MM.1S (cell line): ENCODE results near the gene KRTAP5-8.
"Not testable (repeated sequence)": the region's sequence is repeated elsewhere in the genome, so short reads cannot be mapped to it uniquely, and the experiment has no call there.

ENCODE experiments used
- DNase-seq: peaks from one replicate; pipeline ENCODE4 v3.0.0-alpha.2; 2015
- H2AFZ ChIP-seq: fragments of 300-600 bp; sonication (generic); 2 replicates; pipeline ENCODE4 v1.6.0; 2016; ENCODE audit warnings: antibody characterized with exemption, low read length
- H3F3A ChIP-seq: fragments of 300-600 bp; sonication (generic); 2 replicates; pipeline ENCODE4 v1.6.1; 2016; ENCODE audit warnings: mild to moderate bottlenecking, antibody characterized with exemption, low read length, moderate library complexity, mixed read lengths; ENCODE audit not compliant: insufficient read depth
- H3K27ac ChIP-seq: fragments of 300-600 bp; sonication (generic); 2 replicates; pipeline ENCODE4 v1.5.1; 2016; ENCODE audit warnings: mild to moderate bottlenecking, low read length
- H3K27me3 ChIP-seq: fragments of 300-600 bp; sonication (generic); replicated peaks from 2 replicates; pipeline ENCODE4 v1.6.0; 2016; ENCODE audit warnings: low read length; ENCODE audit not compliant: insufficient read depth
- H3K36me3 ChIP-seq: fragments of 300-600 bp; sonication (generic); replicated peaks from 2 replicates; pipeline ENCODE4 v1.6.1; 2016; ENCODE audit warnings: mild to moderate bottlenecking, low read length, mixed read lengths; ENCODE audit not compliant: insufficient read depth
- H3K4me1 ChIP-seq: fragments of 300-600 bp; sonication (generic); 2 replicates; pipeline ENCODE4 v1.6.1; 2016; ENCODE audit warnings: low read length, mixed read lengths
- H3K4me2 ChIP-seq: fragments of 300-600 bp; sonication (generic); 2 replicates; pipeline ENCODE4 v1.6.0; 2016; ENCODE audit warnings: low read depth, low read length
- H3K4me3 ChIP-seq: fragments of 300-600 bp; sonication (generic); 2 replicates; pipeline ENCODE4 v1.5.1; 2016; ENCODE audit warnings: low read length, mixed read lengths
- H3K79me2 ChIP-seq: fragments of 300-600 bp; sonication (generic); 2 replicates; pipeline ENCODE4 v1.6.1; 2016; ENCODE audit warnings: mixed run types, low read length, mixed read lengths
- H3K9ac ChIP-seq: fragments of 300-600 bp; sonication (generic); 2 replicates; pipeline ENCODE4 v1.6.1; 2016; ENCODE audit warnings: low read length, mixed read lengths
- H3K9me2 ChIP-seq: fragments of 300-600 bp; sonication (generic); replicated peaks from 2 replicates; pipeline ENCODE4 v1.6.1; 2016; ENCODE audit warnings: mild to moderate bottlenecking, low read length, mixed read lengths; ENCODE audit not compliant: insufficient read depth
- H3K9me3 ChIP-seq: fragments of 300-600 bp; sonication (generic); replicated peaks from 2 replicates; pipeline ENCODE4 v1.6.1; 2016; ENCODE audit warnings: mild to moderate bottlenecking, low read length, mixed read lengths; ENCODE audit not compliant: insufficient read depth
- H4K20me1 ChIP-seq: fragments of 300-600 bp; sonication (generic); 2 replicates; pipeline ENCODE4 v1.6.1; 2016; ENCODE audit warnings: mild to moderate bottlenecking, low read length, moderate library complexity, mixed read lengths; ENCODE audit not compliant: insufficient read depth
- EZH2 ChIP-seq: fragments of 300-600 bp; sonication (generic); optimal IDR thresholded peaks from 2 replicates; pipeline ENCODE3; 2017; ENCODE audit warnings: low read depth, mild to moderate bottlenecking, antibody characterized with exemption, low read length, mixed read lengths
- EZH2phosphoT487 ChIP-seq: fragments of 300-600 bp; sonication (generic); IDR thresholded peaks from 2 replicates; pipeline ENCODE4 v1.6.1; 2018; ENCODE audit warnings: antibody characterized with exemption, low read length
- TF ChIP-seq, protein P1 (sequence below): fragments of 300-600 bp; sonication (generic); IDR thresholded peaks from 2 replicates; pipeline ENCODE4 v1.5.1; 2016; ENCODE audit warnings: antibody characterized with exemption, low read length, mixed read lengths

Gene KRTAP5-8, protein sequence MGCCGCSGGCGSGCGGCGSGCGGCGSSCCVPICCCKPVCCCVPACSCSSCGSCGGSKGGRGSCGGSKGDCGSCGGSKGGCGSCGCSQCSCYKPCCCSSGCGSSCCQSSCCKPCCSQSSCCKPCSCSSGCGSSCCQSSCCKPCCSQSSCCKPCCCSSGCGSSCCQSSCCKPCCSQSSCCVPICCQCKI

DNA sequence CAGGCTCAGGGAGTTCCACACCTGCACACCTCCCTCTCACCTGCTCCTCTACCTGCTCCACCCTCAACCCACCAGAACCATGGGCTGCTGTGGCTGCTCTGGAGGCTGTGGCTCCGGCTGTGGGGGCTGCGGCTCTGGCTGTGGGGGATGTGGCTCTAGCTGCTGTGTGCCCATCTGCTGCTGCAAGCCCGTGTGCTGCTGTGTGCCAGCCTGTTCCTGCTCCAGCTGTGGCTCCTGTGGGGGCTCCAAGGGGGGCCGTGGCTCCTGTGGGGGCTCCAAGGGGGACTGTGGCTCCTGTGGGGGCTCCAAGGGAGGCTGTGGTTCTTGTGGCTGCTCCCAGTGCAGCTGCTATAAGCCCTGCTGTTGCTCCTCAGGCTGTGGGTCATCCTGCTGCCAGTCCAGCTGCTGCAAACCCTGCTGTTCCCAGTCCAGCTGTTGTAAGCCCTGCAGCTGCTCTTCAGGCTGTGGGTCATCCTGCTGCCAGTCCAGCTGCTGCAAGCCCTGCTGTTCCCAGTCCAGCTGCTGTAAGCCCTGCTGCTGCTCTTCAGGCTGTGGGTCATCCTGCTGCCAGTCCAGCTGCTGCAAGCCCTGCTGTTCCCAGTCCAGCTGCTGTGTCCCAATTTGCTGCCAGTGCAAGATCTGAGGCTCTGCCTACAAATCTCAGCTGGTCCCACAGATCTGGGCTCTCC, at the start of gene KRTAP5-8:
TSS of gene KRTAP5-8 (plus strand) at position 49 of the 689 bp plus-strand sequence. CDS start at position 80, 31 bp downstream.
- H3K79me2 ChIP-seq, H3F3A ChIP-seq, H3K9ac ChIP-seq, H3K9me2 ChIP-seq, H3K4me2 ChIP-seq, H3K4me1 ChIP-seq, H3K36me3 ChIP-seq, H3K4me3 ChIP-seq, DNase-seq, H3K27ac ChIP-seq, H2AFZ ChIP-seq, H3K9me3 ChIP-seq, H4K20me1 ChIP-seq: not testable (repeated sequence)
- peaks cover 48% of the 10 kb centered on the region for H3K27me3 ChIP-seq

DNA sequence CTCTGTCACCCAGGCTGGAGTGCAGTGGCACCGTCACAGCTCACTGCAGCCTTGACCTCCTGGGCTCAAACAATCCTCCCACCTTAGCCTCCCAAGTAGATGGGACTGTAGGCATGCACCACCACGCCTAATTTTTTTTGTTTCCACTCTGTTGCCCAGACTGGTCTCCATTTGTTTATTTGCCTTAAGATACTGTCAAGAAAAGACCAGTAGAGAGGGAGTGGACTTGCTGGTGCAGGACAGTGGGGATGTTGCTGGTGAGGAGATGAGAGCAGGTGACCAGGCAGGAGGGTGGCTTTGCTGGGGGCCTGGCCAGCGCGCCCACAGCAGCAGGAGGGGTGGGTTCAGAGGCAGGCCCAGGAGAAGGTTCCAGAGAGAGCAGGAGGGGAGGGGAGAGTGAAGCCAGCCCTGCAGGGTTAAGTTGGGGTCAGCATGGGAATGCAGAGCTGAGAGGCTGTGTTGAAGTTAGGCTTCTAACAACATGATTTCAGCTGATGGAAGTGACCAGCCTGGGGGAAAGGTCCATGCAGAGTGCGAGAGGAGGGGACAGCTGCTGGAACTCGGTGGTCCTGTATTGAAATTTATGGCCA, 49.0 kb upstream of the KRTAP5-8 start:
- H3K4me2 ChIP-seq: no peak overlapping the region
- H3K9me3 ChIP-seq: no peaks in the 10 kb centered on the region
- no peaks in the 10 kb centered on the region for H3K79me2 ChIP-seq
- H3K27ac ChIP-seq: no peak overlapping the region
- H3K4me1 ChIP-seq: no peaks in the 10 kb centered on the region
- H3K4me3 ChIP-seq: no peak overlapping the region
- H3K27me3 ChIP-seq: no peaks in the 10 kb centered on the region
- no peak overlapping the region for H2AFZ ChIP-seq
- no peaks in the 10 kb centered on the region for H4K20me1 ChIP-seq
- H3K9ac ChIP-seq: no peak overlapping the region
- DNase-seq: no peak
- no peaks in the 10 kb centered on the region for H3F3A ChIP-seq
- no peaks in the 10 kb centered on the region for H3K9me2 ChIP-seq
- H3K36me3 ChIP-seq: no peaks in the 10 kb centered on the region
- no peak for TF ChIP-seq EZH2phosphoT487
- TF ChIP-seq, protein P1, sequence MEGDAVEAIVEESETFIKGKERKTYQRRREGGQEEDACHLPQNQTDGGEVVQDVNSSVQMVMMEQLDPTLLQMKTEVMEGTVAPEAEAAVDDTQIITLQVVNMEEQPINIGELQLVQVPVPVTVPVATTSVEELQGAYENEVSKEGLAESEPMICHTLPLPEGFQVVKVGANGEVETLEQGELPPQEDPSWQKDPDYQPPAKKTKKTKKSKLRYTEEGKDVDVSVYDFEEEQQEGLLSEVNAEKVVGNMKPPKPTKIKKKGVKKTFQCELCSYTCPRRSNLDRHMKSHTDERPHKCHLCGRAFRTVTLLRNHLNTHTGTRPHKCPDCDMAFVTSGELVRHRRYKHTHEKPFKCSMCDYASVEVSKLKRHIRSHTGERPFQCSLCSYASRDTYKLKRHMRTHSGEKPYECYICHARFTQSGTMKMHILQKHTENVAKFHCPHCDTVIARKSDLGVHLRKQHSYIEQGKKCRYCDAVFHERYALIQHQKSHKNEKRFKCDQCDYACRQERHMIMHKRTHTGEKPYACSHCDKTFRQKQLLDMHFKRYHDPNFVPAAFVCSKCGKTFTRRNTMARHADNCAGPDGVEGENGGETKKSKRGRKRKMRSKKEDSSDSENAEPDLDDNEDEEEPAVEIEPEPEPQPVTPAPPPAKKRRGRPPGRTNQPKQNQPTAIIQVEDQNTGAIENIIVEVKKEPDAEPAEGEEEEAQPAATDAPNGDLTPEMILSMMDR: no peak
- no peak for TF ChIP-seq EZH2

DNA sequence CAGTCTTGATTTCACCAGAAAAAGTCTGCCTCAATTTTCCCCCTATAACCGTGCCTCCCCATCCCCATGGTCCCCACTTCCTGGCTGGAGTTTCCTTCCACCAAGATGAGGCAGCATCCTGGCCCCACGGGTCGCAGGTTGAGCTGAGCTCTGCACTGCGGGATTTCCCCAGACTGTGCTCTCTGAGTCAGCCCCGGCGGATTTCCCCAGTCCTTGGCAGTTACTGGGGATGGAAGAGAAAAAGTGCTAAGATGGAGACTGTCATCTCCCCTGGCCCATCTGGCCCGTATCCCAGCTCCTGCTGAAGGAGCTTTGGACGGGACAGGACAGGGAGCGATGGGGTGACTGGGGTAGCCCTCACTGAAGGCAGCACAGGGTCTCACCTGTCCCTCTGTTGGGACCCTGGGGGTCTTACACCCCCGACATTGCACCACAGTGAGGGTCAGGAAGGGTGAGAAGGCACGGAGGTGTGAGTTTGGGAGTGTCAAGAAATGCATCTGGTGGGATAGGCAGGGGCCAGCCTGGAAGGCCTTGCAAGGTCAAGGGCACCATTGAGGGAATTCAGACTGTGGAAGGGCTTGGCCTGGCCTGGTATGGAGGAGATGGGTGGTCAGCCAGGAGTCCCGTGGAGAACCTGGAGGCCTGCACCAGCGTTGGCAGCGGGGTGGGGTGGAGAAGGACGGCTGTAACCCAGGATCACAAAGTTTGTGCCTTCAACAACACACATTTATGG, 48.3 kb upstream of the KRTAP5-8 start:
- H3K27ac ChIP-seq: no peak overlapping the region
- H3K79me2 ChIP-seq: no peaks in the 10 kb centered on the region
- H3K9me2 ChIP-seq: no peaks in the 10 kb centered on the region
- no peaks in the 10 kb centered on the region for H4K20me1 ChIP-seq
- DNase-seq: no peak
- no peaks in the 10 kb centered on the region for H3K27me3 ChIP-seq
- H3K4me1 ChIP-seq: no peaks in the 10 kb centered on the region
- no peak overlapping the region for H2AFZ ChIP-seq
- no peaks in the 10 kb centered on the region for H3K36me3 ChIP-seq
- H3K4me3 ChIP-seq: no peak overlapping the region
- no peaks in the 10 kb centered on the region for H3K9me3 ChIP-seq
- H3K4me2 ChIP-seq: no peak overlapping the region
- TF ChIP-seq, protein P1: no peak
- TF ChIP-seq EZH2phosphoT487 (no peak), EZH2 (no peak)
- no peak overlapping the region for H3K9ac ChIP-seq
- no peaks in the 10 kb centered on the region for H3F3A ChIP-seq
